Measurements from ENCODE around the gene ZNF740.

DNA sequence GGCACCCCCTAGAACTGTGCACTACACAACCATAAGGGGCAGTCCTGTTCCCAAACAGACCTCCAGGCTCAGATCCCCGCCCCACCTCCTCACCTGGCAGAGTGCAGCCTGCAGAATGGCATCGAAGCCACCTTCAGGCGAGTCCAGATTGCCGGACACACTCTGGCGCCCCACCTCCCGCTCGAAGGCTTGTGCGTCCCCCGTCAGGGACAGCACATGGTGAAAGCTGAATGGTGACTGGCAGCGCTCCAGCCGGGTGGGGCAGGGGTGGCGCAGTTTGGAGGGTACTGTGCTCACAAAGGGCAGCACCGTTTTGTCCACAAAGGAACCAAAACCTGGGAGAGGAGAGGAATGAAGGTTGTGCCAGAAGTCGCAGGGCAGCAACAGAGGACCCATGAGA, 16.0 kb downstream of the ZNF740 start:
- TF ChIP-seq, protein P1, sequence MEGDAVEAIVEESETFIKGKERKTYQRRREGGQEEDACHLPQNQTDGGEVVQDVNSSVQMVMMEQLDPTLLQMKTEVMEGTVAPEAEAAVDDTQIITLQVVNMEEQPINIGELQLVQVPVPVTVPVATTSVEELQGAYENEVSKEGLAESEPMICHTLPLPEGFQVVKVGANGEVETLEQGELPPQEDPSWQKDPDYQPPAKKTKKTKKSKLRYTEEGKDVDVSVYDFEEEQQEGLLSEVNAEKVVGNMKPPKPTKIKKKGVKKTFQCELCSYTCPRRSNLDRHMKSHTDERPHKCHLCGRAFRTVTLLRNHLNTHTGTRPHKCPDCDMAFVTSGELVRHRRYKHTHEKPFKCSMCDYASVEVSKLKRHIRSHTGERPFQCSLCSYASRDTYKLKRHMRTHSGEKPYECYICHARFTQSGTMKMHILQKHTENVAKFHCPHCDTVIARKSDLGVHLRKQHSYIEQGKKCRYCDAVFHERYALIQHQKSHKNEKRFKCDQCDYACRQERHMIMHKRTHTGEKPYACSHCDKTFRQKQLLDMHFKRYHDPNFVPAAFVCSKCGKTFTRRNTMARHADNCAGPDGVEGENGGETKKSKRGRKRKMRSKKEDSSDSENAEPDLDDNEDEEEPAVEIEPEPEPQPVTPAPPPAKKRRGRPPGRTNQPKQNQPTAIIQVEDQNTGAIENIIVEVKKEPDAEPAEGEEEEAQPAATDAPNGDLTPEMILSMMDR (IDR thresholded peaks at IDR 0.05), result no peak
- TF ChIP-seq POLR2AphosphoS5 (IDR thresholded peaks at IDR 0.05) (no peak), POLR2A (IDR thresholded peaks at IDR 0.05) (no peak)
